Esophagus muscularis mucosa (tissue), 4 donors: ENCODE measurements around the gene ASB4. TPM values are rescaled to one million over a fixed set of nuclear protein-coding genes. Genes with fewer than 3 reads are reported as not detected.
A peak's percentile ranks its signal among the peaks of the same experiment; 100 is the strongest.

Experiments
- DNase-seq: peaks from one replicate; pipeline ENCODE4 v3.0.0-alpha.2; 2017; ENCODE audit errors: extremely low spot score
- H3K27ac ChIP-seq, 4 donors: fragments of 200-600 bp; sonication (generic); replicated peaks in 1 of 4; 1 replicate in 3 of 4; 2 replicates in 1 of 4; pipeline ENCODE4 v1.5.1; 2016 to 2019; ENCODE audit warnings: mild to moderate bottlenecking in 1 of 4
- H3K27me3 ChIP-seq, 4 donors: fragments of 200-600 bp; sonication (generic); one replicate each; pipeline versions ENCODE4 v1.5.1 to v1.6.0; 2016 to 2019
- H3K36me3 ChIP-seq, 4 donors: fragments of 200-600 bp; sonication (generic); one replicate each; pipeline ENCODE4 v1.5.1; 2016 to 2019
- H3K4me1 ChIP-seq, 4 donors: fragments of 200-600 bp; sonication (generic); one replicate each; pipeline ENCODE4 v1.5.1; 2016 to 2019
- H3K4me3 ChIP-seq, 4 donors: fragments of 200-600 bp; sonication (generic); 1 replicate in 2 of 4; 2 replicates in 2 of 4; pipeline ENCODE4 v1.5.1; 2016 to 2019; ENCODE audit warnings: mild to moderate bottlenecking in 4 of 4, moderate library complexity in 1 of 4
- H3K9me3 ChIP-seq, 4 donors: fragments of 200-600 bp; sonication (generic); 1 replicate in 3 of 4; 2 replicates in 1 of 4; pipeline ENCODE4 v1.5.1; 2016 to 2019
- CTCF ChIP-seq, 3 experiments: fragments of 200-600 bp in 2 of 3; fragments of 450-650 bp in 1 of 3; sonication (generic) in 2 of 3; IDR thresholded peaks; one replicate each; pipeline ENCODE4 v1.5.1; 2017 to 2019; ENCODE audit warnings: antibody characterized with exemption in 3 of 3, mild to moderate bottlenecking in 2 of 3, moderate library complexity in 1 of 3
- EP300 ChIP-seq: sonication (generic); formaldehyde crosslinking; IDR thresholded peaks from one replicate; pipeline ENCODE4 v1.6.1; 2017; ENCODE audit warnings: antibody characterized with exemption
- POLR2A ChIP-seq: fragments of 450-650 bp; IDR thresholded peaks from one replicate; pipeline ENCODE4 v1.6.1; 2017; ENCODE audit warnings: antibody characterized with exemption, moderate library complexity, mild to moderate bottlenecking, low read depth
- POLR2AphosphoS5 ChIP-seq, 2 donors: sonication (generic); formaldehyde crosslinking; IDR thresholded peaks; one replicate each; pipeline ENCODE4 v1.6.1; 2017; ENCODE audit warnings: antibody characterized with exemption in 2 of 2
- WGBS: methylation state at CpG from one replicate; pipeline ENCODE4 v1.1.5; 2018; 5-methylcytosine and 5-hydroxymethylcytosine counted together
- intact Hi-C: fragments of 100-400 bp; cut with DNase I; formaldehyde crosslinking; loops from one replicate; pipeline ENCODE4 v1.15.1; 2023
- total RNA-seq, 4 donors: library from RNA; depleted of rRNA; stranded (reverse); fragments of >200 nt; gene quantifications; one replicate each; pipeline versions ENCODE4 v1.1.0 to v1.2.1, GENCODE V29; 2016

The ASB4 gene
- total RNA-seq, 4 donors from 2014 or later: under 0.01 to 0.32 TPM; not detected in 2

GRCh38 chr7:95472581-95473161 lies 13.1 kb upstream of the ASB4 start:
- Histone ChIP-seq H3K4me1 (peaks cover 0 to 18% (median 5%) of the 10 kb centered on the region in 4 donors), H3K36me3 (no peaks in the 10 kb centered on the region), H3K27me3 (no peaks in the 10 kb centered on the region), H3K9me3 (no peaks in the 10 kb centered on the region), H3K27ac (no peak overlapping the region), H3K4me3 (no peak overlapping the region)
- DNase-seq: no peak
- TF ChIP-seq POLR2AphosphoS5 (IDR thresholded peaks at IDR 0.05) (no peak), EP300 (no peak), POLR2A (no peak), CTCF (IDR thresholded peaks at IDR 0.05) (no peak)
- WGBS: 30% methylated on average over 8 of the region's 8 CpGs
- intact Hi-C loops: no loop called here

GRCh38 chr7:95473276-95473985 lies 12.3 kb upstream of the ASB4 start:
- Histone ChIP-seq H3K27me3 (no peaks in the 10 kb centered on the region), H3K4me1 (peaks cover 0 to 18% (median 5%) of the 10 kb centered on the region in 4 donors), H3K9me3 (no peaks in the 10 kb centered on the region), H3K27ac (no peak overlapping the region), H3K4me3 (no peak overlapping the region), H3K36me3 (no peaks in the 10 kb centered on the region)
- 80% methylated on average over 9 of the region's 9 CpGs for WGBS
- TF ChIP-seq CTCF (IDR thresholded peaks at IDR 0.05) (no peak), POLR2A (no peak), POLR2AphosphoS5 (IDR thresholded peaks at IDR 0.05) (no peak), EP300 (no peak)
- no peak for DNase-seq
- intact Hi-C loops: no loop called here

GRCh38 chr7:95476072-95476847 lies 9.5 kb upstream of the ASB4 start:
- no peak for DNase-seq
- H3K9me3 ChIP-seq: no peaks in the 10 kb centered on the region
- H3K4me3 ChIP-seq: no peak overlapping the region
- intact Hi-C loops: no loop called here
- H3K27ac ChIP-seq: no peak overlapping the region
- peaks cover 0 to 18% (median 5%) of the 10 kb centered on the region in 4 donors for H3K4me1 ChIP-seq
- no peaks in the 10 kb centered on the region for H3K36me3 ChIP-seq
- WGBS: 83% methylated on average over 9 of the region's 9 CpGs
- no peaks in the 10 kb centered on the region for H3K27me3 ChIP-seq
- no peak for TF ChIP-seq POLR2AphosphoS5 (IDR thresholded peaks at IDR 0.05)
- no peak for TF ChIP-seq CTCF (IDR thresholded peaks at IDR 0.05)
- TF ChIP-seq EP300: no peak

GRCh38 chr7:95476904-95477594 lies 8.7 kb upstream of the ASB4 start:
- intact Hi-C loops: no loop called here
- no peaks in the 10 kb centered on the region for H3K9me3 ChIP-seq
- H3K27me3 ChIP-seq: no peaks in the 10 kb centered on the region
- H3K36me3 ChIP-seq: no peaks in the 10 kb centered on the region
- WGBS: 9% methylated on average over 11 of the region's 11 CpGs
- H3K4me1 ChIP-seq: peaks cover 0 to 18% (median 5%) of the 10 kb centered on the region in 4 donors
- H3K4me3 ChIP-seq: peak overlapping the region in 1 of 4 donors; percentile 16
- TF ChIP-seq POLR2A (no peak), CTCF (IDR thresholded peaks at IDR 0.05) (peak; percentile 80 to 83 (median 83))
- H3K27ac ChIP-seq: no peak overlapping the region
- no peak for DNase-seq
